HG03108 (cell line): ENCODE measurements around the gene RPL41.
A peak's percentile ranks its signal among the peaks of the same experiment; 100 is the strongest.

Source experiments
- ATAC-seq: cut with Tn5 transposase; IDR thresholded peaks from one replicate; pipeline ENCODE4 v1.9.1; 2021; ENCODE audit warnings: moderate library complexity; ENCODE audit not compliant: unreplicated experiment

Gene RPL41

DNA sequence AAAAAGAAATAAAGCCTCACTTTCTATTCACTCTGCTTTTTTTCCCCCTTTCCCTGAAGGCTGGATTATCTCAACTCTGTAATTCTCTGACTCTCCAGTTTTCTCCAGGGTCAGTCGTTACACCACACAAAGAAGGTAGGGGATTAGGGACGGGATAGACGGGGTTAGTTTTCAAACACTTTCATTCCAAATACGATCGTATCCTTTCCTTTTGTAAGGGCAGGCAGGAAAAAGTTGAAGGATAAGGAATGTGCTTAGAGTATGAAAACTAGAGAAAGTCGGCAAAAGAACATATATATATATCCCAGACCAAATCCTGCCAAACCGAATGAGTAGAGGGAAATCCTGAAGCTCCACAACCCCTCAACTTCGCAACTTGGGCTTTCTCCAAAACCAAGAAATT, 11.1 kb downstream of the RPL41 start:
- ATAC-seq: no peak

- peak; percentile 88 for ATAC-seq
Measured at GRCh38 chr12:56127888-56128669, 11.6 kb downstream of the RPL41 start, which contains the start of gene ESYT1. Gene ESYT1 (plus strand): TSS chr12:56128267. CDS start chr12:56128320, 53 bp downstream.

DNA sequence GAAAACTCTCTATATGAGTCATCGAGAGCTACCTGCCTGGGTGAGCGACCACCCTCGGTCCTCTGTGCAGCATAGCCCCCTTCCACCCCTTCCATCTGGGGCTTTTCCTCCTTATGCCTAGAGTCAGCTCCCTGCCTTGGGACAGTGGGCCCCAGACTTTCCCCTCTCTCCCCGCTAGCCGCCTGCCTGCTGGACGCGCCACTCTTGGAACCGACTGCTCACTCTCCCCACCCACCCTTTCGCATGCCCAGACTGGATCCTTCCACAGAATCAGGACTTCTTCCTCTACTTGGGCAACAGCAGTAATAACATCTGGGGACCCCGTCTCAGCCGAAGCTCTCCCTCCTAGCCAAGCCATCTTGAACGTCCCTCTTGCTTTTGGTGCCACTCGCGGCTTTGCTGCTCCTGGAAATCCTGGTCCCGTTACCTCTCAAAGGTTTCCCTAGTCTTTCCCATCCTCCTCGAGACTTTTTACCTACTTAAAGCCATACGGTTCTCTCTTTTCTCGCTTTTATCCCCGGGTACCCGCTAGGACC, 12.3 kb downstream of the RPL41 start:
- ATAC-seq: no peak

- no peak for ATAC-seq
Measured at GRCh38 chr12:56129206-56129941, 12.9 kb downstream of the RPL41 start.

DNA sequence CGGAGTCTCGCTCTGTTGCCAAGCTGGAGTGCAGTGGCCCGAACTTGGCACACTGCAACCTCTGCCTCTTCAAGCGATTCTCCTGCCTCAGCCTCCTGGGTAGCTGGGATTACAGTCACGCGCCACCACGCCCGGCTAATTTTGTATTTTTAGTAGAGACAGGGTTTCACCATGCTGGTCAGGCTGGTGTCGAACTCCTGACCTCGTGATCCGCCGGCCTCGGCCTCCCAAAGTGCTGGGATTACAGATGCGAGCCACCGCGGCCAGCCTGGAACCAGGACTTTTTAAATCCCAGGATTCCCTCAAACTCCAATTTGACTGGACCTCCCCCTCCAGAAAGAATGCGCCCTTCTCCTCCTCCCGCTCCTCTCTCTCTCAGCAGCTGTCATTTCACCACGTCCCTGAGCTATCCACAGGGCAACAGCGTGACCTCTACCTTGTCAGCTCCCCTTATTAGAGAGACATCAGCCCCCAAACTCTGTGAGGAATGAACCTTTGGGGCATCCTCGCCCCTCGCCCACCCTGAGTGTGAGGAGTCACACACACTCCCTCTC, 13.6 kb downstream of the RPL41 start:
- no peak for ATAC-seq

GRCh38 chr12:56130876-56131275, 14.4 kb downstream of the RPL41 start:
- no peak for ATAC-seq

DNA sequence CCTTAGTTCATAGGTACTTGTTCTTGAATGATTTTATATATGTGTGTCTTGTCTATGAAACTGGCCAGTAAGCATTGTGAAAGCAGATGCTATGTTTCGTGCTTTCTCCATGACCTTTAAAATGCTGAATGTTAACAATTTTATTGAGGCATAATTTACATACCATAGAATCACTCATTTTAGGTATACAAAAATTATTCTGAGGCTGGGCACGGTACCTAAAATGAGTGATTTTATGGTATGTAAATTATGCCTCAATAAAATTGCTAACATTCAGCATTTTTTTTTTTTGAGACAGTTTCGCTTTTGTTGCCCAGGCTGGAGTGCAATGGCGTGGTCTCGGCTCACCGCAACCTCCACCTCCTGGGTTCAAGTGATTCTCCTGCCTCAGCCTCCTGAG, 18.5 kb downstream of the RPL41 start:
- ATAC-seq: no peak

GRCh38 chr12:56137853-56138571, 21.6 kb downstream of the RPL41 start:
- ATAC-seq: no peak

DNA sequence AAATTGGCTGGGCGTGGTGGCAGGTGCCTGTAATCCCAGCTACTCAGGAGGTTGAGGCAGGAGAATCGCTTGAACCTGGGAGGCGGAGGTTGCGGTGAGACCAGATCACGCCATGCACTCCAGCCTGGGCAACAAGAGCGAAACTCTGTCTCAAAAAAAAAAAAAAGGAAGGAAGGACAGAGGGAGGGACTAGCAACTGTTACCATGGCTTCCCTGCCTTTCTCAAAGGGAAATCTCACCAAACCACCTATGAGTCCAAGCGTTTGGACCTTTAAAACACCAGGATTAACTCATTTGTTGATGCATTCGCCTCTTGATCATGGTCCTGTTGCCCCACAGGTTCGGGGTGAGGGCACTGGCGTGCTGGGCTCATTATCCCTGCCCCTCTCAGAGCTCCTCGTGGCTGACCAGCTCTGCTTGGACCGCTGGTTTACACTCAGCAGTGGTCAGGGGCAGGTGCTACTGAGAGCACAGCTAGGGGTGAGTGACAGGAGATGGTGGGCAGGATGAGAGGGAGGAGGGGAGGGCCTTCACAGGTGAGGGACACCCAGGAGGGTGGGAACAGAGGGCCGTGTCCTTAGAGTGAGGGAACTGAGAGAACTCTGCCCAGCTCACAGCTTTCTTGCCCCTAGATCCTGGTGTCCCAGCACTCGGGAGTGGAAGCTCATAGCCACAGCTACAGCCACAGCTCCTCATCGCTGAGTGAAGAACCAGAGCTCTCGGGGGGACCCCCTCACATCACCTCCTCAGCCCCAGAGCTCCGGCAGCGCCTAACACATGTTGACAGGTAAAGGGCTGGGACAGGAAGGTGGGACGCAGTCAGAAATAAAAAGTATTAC, 25.7 kb downstream of the RPL41 start:
- no peak for ATAC-seq

GRCh38 chr12:56143217-56143616, 26.8 kb downstream of the RPL41 start:
- ATAC-seq: no peak

DNA sequence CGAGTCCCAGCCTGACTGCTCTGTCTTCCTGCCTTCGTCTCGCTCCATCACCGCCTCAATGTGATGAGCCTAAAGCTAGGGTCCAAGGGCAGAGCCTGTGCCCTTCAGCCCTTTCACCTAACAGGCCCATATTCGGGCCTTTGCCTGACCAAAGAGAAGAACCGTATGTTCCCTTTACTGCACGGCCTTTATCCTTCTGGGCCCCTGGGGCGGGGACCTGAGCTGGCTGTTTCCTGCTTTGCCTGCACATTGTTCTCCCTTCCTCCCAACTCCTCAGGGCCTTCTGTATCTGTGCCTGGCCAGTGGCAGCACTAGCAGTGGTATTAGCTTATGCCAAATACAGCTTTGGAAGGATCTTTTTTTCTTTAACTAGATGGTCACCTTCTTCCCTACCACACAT, 27.4 kb downstream of the RPL41 start:
- no peak for ATAC-seq

DNA sequence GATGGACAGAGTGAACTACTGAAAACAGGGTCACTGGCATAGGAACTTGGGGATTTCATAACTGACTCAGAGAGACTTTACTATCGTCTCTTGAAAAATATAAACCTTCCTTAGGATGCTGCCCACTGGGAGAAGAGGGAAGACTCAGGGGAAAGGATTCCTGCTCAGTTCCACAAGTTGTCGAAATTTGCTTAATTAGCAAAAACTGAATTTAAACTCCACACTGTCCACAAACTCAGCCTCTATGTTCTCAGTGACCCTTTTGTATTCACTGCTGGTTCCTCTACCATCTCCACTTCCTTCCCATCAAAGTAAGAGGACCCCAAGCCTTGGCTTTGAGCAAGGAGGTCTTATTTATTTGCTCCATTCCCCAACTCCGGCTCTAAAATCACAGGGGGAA, 28.8 kb downstream of the RPL41 start:
- no peak for ATAC-seq

GRCh38 chr12:56146492-56147460, 30.3 kb downstream of the RPL41 start:
- ATAC-seq: no peak

- no peak for ATAC-seq
Measured at GRCh38 chr12:56150563-56150962, 34.1 kb downstream of the RPL41 start.

GRCh38 chr12:56151672-56152131, 35.3 kb downstream of the RPL41 start:
- no peak for ATAC-seq

DNA sequence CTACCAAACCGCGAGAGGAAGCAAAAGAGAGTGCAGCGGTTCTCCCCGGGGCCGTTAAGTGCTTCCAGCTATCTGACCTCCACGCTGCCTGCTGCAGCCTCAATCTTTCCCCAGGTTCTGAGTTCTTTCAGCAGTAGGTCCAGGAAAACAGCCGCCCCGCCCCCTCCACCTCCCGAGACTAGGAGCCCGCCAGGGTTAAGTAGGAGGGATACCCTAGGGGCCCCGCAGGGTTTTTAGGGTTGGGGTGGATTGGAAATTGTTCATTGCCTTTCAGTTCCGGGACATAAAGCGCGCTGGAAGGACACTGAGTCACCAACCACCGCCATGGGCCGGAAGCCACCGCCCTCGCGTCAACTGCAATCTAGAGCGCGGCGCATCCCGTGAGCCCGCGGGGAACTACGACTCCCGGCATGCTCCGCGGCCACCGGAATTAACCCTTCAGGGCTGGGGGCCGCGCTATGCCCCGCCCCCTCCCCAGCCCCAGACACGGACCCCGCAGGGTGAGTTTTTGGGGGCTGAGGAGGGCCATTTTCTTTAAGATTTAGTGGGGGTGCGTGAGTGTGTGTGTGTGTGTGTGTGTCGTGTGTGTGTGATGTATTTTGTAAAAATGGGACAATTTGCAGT, 35.8 kb downstream of the RPL41 start, which contains the start of gene MYL6B:
MYL6B (plus strand) TSS at position 456 of the 624 bp plus-strand sequence. CDS start 1,332 bp downstream, outside the sequence.
- ATAC-seq: peak; percentile 92

DNA sequence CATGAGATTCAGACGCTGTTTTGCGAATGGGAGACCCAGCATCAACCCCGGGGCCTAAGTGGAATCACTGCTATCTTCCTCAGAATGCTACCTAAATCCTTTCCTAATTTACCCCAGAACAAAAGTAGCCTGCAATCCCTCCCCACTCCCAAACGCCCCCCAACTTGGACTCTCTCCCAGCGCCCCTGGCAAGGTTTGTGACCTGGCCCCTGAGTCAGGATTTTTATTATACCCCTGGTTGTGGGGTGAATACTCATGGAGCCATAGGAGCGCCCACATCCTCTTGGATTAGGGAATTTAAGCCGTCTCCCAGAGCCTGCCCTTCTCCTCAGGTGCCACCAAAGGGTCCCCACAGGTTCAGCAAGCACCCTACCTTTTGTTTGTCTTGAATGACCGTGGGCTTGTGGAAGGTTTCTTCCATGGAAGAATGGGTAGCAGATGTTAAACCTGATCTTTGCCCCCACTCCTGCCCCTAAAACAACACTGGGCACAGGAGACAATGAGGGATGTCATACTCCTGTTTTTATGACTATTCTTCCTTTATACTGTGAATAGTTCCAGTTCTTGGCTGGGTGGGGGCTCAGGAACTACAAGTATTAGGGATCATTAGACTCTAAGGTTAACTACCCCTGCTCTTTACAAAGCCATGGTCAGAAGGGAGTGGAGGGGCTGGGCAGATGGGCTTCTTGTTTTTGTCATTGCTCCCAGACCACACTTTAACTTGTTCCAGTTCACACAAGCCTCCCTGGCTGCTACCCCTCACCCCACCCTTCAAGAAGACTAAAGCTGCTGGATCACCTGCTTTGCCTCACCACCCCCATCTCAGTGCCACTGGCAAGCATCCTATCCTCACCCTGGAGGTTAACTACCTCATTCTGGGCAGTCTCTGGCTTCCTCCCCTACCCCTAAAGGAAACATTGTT, 36.6 kb downstream of the RPL41 start:
- no peak for ATAC-seq
